ENCODE measurements around the gene MAGOH.

DNA sequence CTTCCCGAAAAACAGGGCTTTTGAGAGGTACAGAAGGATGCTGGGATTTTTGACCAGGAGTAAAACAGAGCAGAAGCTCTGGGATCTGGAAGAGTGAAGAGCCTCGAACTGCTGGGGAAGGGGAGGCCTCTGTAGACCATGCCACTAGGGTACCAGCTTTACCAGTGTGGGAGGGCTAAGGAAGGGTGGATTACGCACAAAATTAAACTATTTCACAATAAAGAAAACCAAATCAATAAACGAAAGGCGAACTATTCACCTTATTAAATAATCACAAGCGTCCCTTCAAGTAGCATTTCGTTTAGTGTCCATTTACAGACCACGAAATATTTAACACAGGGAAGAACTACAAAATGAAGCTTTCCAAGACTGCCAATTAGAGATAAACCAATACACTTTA is 18.6 kb downstream of the MAGOH start:
- TF ChIP-seq, protein P1, sequence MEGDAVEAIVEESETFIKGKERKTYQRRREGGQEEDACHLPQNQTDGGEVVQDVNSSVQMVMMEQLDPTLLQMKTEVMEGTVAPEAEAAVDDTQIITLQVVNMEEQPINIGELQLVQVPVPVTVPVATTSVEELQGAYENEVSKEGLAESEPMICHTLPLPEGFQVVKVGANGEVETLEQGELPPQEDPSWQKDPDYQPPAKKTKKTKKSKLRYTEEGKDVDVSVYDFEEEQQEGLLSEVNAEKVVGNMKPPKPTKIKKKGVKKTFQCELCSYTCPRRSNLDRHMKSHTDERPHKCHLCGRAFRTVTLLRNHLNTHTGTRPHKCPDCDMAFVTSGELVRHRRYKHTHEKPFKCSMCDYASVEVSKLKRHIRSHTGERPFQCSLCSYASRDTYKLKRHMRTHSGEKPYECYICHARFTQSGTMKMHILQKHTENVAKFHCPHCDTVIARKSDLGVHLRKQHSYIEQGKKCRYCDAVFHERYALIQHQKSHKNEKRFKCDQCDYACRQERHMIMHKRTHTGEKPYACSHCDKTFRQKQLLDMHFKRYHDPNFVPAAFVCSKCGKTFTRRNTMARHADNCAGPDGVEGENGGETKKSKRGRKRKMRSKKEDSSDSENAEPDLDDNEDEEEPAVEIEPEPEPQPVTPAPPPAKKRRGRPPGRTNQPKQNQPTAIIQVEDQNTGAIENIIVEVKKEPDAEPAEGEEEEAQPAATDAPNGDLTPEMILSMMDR (IDR thresholded peaks at IDR 0.05) = no peak
- no peak for TF ChIP-seq POLR2A (IDR thresholded peaks at IDR 0.05)
